HepG2 (cell line): Measurements from ENCODE around the gene GNMT. TPM values are rescaled to one million over a fixed set of nuclear protein-coding genes. Genes with fewer than 3 reads are reported as not detected.
A peak's percentile ranks its signal among the peaks of the same experiment; 100 is the strongest.

Source experiments
- ATAC-seq: fragments of 200-7000 bp; cut with Tn5 transposase; 3 replicates; pipeline ENCODE4 v1.9.1; 2020; ENCODE audit warnings: mild to moderate bottlenecking, moderate library complexity
- BruUV-seq: library from RNA; stranded (reverse); fragments of 400-500 nt; replicated peaks from 2 replicates; lab custom pipeline; 2021; lab: Mats Ljungman, UMichigan
- CTCF ChIA-PET: fragments of 300-600 bp; formaldehyde crosslinking; extraction: SDS; loops from one replicate; lab custom pipeline; 2021; ENCODE audit warnings: low total read pairs, inconsistent platforms, low intra/inter-chr PET ratio; lab: Yijun Ruan, JAX
- POLR2A ChIA-PET: fragments of 350-600 bp; sonication (Branson Sonifier 250); formaldehyde crosslinking; loops from one replicate; lab custom pipeline; 2020; ENCODE audit warnings: antibody characterized with exemption, inconsistent platforms; lab: Yijun Ruan, JAX
- DNase-seq: peaks from one replicate; pipeline ENCODE4 v3.0.0-alpha.2; 2015; ENCODE audit warnings: low spot score
- FAIRE-seq: peaks from 3 replicates; lab custom pipeline; 2011; peaks lifted over from hg19 to GRCh38; lab: Jason Lieb, UNC
- H2AFZ ChIP-seq: one replicate; pipeline ENCODE4 v1.6.1; 2011; ENCODE audit warnings: low read length, inconsistent platforms
- H3K27ac ChIP-seq: fragments of 300-600 bp; 3 replicates; pipeline ENCODE4 v1.8.0; 2011; ENCODE audit warnings: mixed run types, mild to moderate bottlenecking, mixed read lengths, low read length, inconsistent platforms; ENCODE audit not compliant: insufficient read depth; ENCODE audit errors: extremely low read length
- H3K27me3 ChIP-seq, 2 experiments: fragments of 200-600 bp in 1 of 2; 2 replicates in 1 of 2; 3 replicates in 1 of 2; pipeline versions ENCODE4 v1.6.0 to v1.8.0; 2011; ENCODE audit warnings: low read length in 2 of 2, mild to moderate bottlenecking in 2 of 2, moderate library complexity in 2 of 2, inconsistent platforms in 1 of 2; ENCODE audit not compliant: insufficient read depth in 2 of 2, control insufficient read depth in 1 of 2
- H3K36me3 ChIP-seq, 2 experiments: fragments of 200-600 bp in 1 of 2; replicated peaks in 1 of 2; 2 replicates in 1 of 2; 3 replicates in 1 of 2; pipeline versions ENCODE4 v1.5.1 to v1.8.0; 2011; ENCODE audit warnings: low read length in 2 of 2, inconsistent platforms in 1 of 2; ENCODE audit not compliant: insufficient read depth in 2 of 2, control insufficient read depth in 1 of 2
- H3K4me1 ChIP-seq: 2 replicates; pipeline ENCODE4 v1.5.1; 2012; ENCODE audit warnings: low read length, inconsistent platforms; ENCODE audit not compliant: insufficient read depth
- H3K4me2 ChIP-seq: 2 replicates; pipeline ENCODE4 v1.6.0; 2011; ENCODE audit warnings: low read depth, low read length, inconsistent platforms
- H3K4me3 ChIP-seq, 3 experiments: fragments of 200-600 bp in 1 of 3; sonication (generic), shearing (Covaris generic) in 1 of 3; replicated peaks in 1 of 3; 2 replicates each; pipeline ENCODE4 v1.5.1; 2011 to 2016; ENCODE audit warnings: low read length in 3 of 3, inconsistent platforms in 2 of 3, low read depth in 2 of 3, mild to moderate bottlenecking in 2 of 3, control low read depth in 1 of 3, mixed read lengths in 1 of 3; ENCODE audit not compliant: insufficient read depth in 1 of 3
- H3K79me2 ChIP-seq: one replicate; pipeline ENCODE4 v1.6.1; 2011; ENCODE audit warnings: low read length, inconsistent platforms; ENCODE audit not compliant: insufficient read depth
- H3K9ac ChIP-seq: 2 replicates; pipeline ENCODE4 v1.6.0; 2011; ENCODE audit warnings: mild to moderate bottlenecking, low read depth, low read length, inconsistent platforms; ENCODE audit not compliant: insufficient read depth
- H3K9me3 ChIP-seq: 2 replicates; pipeline ENCODE4 v1.5.1; 2012; ENCODE audit warnings: mild to moderate bottlenecking, low read length
- H4K20me1 ChIP-seq: 2 replicates; pipeline ENCODE4 v1.6.0; 2011; ENCODE audit warnings: inconsistent platforms, mild to moderate bottlenecking, low read length, moderate library complexity; ENCODE audit not compliant: insufficient read depth
- ARHGAP35 ChIP-seq: sonication (generic); formaldehyde crosslinking; IDR thresholded peaks from 2 replicates; pipeline ENCODE4 v1.9.0; 2022; ENCODE audit warnings: mild to moderate bottlenecking, inconsistent platforms, moderate library complexity, missing genetic modification reagents, borderline replicate concordance
- CBFB ChIP-seq: sonication (generic); formaldehyde crosslinking; IDR thresholded peaks from 2 replicates; pipeline ENCODE4 v1.4.0; 2020; ENCODE audit warnings: missing genetic modification reagents
- CC2D1A ChIP-seq: sonication (generic); formaldehyde crosslinking; IDR thresholded peaks from 2 replicates; pipeline ENCODE4 v1.8.1; 2023; ENCODE audit warnings: mild to moderate bottlenecking, missing genetic modification reagents
- CHD4 ChIP-seq: fragments of 200-600 bp; sonication (generic); IDR thresholded peaks from 2 replicates; pipeline ENCODE4 v1.7.0; 2017; ENCODE audit warnings: mild to moderate bottlenecking, low read length, borderline replicate concordance
- ETS1 ChIP-seq: sonication (generic); formaldehyde crosslinking; IDR thresholded peaks from 2 replicates; pipeline ENCODE4 v1.4.0; 2020; ENCODE audit warnings: missing genetic modification reagents
- FOXA3 ChIP-seq: IDR thresholded peaks from 2 replicates; pipeline ENCODE4 v1.6.1; 2016; ENCODE audit warnings: missing genetic modification reagents, missing compliant biosample characterization
- FOXO1 ChIP-seq: sonication (generic); formaldehyde crosslinking; IDR thresholded peaks from 2 replicates; pipeline ENCODE4 v1.4.0; 2020; ENCODE audit warnings: missing genetic modification reagents
- KDM5B ChIP-seq: sonication (generic); formaldehyde crosslinking; IDR thresholded peaks from 2 replicates; pipeline ENCODE4 v1.4.0; 2020; ENCODE audit warnings: missing genetic modification reagents, mild to moderate bottlenecking, borderline replicate concordance
- NAIF1 ChIP-seq: sonication (generic); formaldehyde crosslinking; IDR thresholded peaks from 2 replicates; pipeline ENCODE4 v1.5.0; 2020; ENCODE audit warnings: mild to moderate bottlenecking, missing genetic modification reagents, borderline replicate concordance
- NR1H2 ChIP-seq: sonication (generic); formaldehyde crosslinking; IDR thresholded peaks from 2 replicates; pipeline ENCODE4 v1.8.1; 2022; ENCODE audit warnings: low read depth, missing genetic modification reagents, borderline replicate concordance
- REXO4 ChIP-seq: sonication (generic); formaldehyde crosslinking; IDR thresholded peaks from 2 replicates; pipeline ENCODE4 v1.8.0; 2022; ENCODE audit warnings: missing genetic modification reagents, mild to moderate bottlenecking, borderline replicate concordance
- SMC3 ChIP-seq: IDR thresholded peaks from 2 replicates; pipeline ENCODE4 v1.6.1; 2011; ENCODE audit warnings: low read length, improper control_type of control experiment
- TFDP1 ChIP-seq: IDR thresholded peaks from 2 replicates; pipeline ENCODE4 v1.6.1; 2016; ENCODE audit warnings: missing compliant biosample characterization, missing genetic modification reagents, borderline replicate concordance
- ZNF101 ChIP-seq: sonication (generic); formaldehyde crosslinking; IDR thresholded peaks from 2 replicates; pipeline ENCODE4 v1.4.0; 2020; ENCODE audit warnings: mild to moderate bottlenecking, low read depth, missing genetic modification reagents, borderline replicate concordance
- ZNF605 ChIP-seq: sonication (generic); formaldehyde crosslinking; IDR thresholded peaks from 2 replicates; pipeline ENCODE4 v1.8.0; 2022; ENCODE audit warnings: mild to moderate bottlenecking, missing genetic modification reagents
- ZNF615 ChIP-seq: sonication (generic); formaldehyde crosslinking; IDR thresholded peaks from 2 replicates; pipeline ENCODE4 v1.5.0; 2020; ENCODE audit warnings: mild to moderate bottlenecking, missing genetic modification reagents, borderline replicate concordance
- WGBS: methylation state at CpG from one replicate; pipeline ENCODE4 v1.1.6; 2017; ENCODE audit warnings: low lambda C conversion rate; 5-methylcytosine and 5-hydroxymethylcytosine counted together
- in situ Hi-C: cut with HindIII; loops from 2 replicates; pipeline ENCODE4 v1.10.0; 2017; ENCODE audit warnings: low pct_unique_long_range_greater_than_20kb; ENCODE audit not compliant: extremely low pct_ligation_motif_present
- intact Hi-C: fragments of 100-400 bp; cut with micrococcal nuclease; formaldehyde crosslinking; loops from one replicate; pipeline ENCODE4 v1.10.0; 2022; ENCODE audit not compliant: unreplicated experiment
- polyA plus RNA-seq, 8 experiments: library from polyadenylated mRNA; depleted of rRNA in 3 of 8; stranded (reverse) in 7 of 8; unstranded in 1 of 8; fragments of >200 nt; fragmentation: Illumina TruSeq in 4 of 8; extraction: Trizol in 4 of 8; gene quantifications; 2 replicates each; pipeline versions ENCODE4 v1.2.1 to v1.2.3, GENCODE V29; 2011 to 2016; ENCODE audit warnings: low read depth in 4 of 8, missing spikeins in 1 of 8, mixed read lengths in 1 of 8; ENCODE audit not compliant: insufficient read depth in 1 of 8
- total RNA-seq, 5 experiments: library from RNA; depleted of rRNA; stranded (reverse); fragments of >200 nt; fragmentation: Illumina TruSeq; extraction: Trizol; gene quantifications; 2 replicates each; pipeline ENCODE4 v1.2.3, GENCODE V29; 2016; ENCODE audit warnings: low read depth in 1 of 5

Gene GNMT
- total and polyA plus RNA-seq, 2 of the 13 experiments (the other 11 are each of a cell fraction or from before 2014, with no cell fraction given) = 2.8 to 7.0 TPM

- WGBS = 96% methylated on average over 9 of the region's 9 CpGs
- in situ Hi-C loops = no loop called here
- ChIA-PET POLR2A (interaction anchor here (0.6 kb wide), 1 partner anchor 14 kb away, joined by 3 read pairs; the partner anchor contains the start of gene RRP36), CTCF (interaction anchor here (1.4 kb wide), 1 partner anchor 123 kb away, joined by 3 read pairs; no protein-coding TSS in a partner anchor)
- TF ChIP-seq ZNF605 (no peak), KDM5B (no peak), FOXA3 (CRISPR knock-in tag) (no peak), REXO4 (CRISPR knock-in tag) (no peak), CBFB (no peak), NAIF1 (CRISPR knock-in tag) (no peak), ZNF101 (CRISPR knock-in tag) (no peak)
- H2AFZ ChIP-seq = no peak overlapping the region
- H3K9me3 ChIP-seq = no peaks in the 10 kb centered on the region
- H3K4me3 ChIP-seq = no peak overlapping the region
- H3K4me1 ChIP-seq = peaks cover 4% of the 10 kb centered on the region; the same call in 1 of the 2 replicates
- H3K27me3 ChIP-seq = no peaks in the 10 kb centered on the region
- H3K27ac ChIP-seq = no peak overlapping the region
- H3K36me3 ChIP-seq = peaks cover 29 to 73% of the 10 kb centered on the region in 2 experiments
- DNase-seq (no peak), ATAC-seq (no peak), FAIRE-seq (no peak)
- no peak overlapping the region for H3K9ac ChIP-seq
- no peaks in the 10 kb centered on the region for H4K20me1 ChIP-seq
- no peak overlapping the region for H3K4me2 ChIP-seq
- H3K79me2 ChIP-seq = no peaks in the 10 kb centered on the region
- intact Hi-C loops = no loop called here
- BruUV-seq = no TSS peak
Measured at GRCh38 chr6:43007126-43007525, 46.6 kb downstream of the GNMT start.

GRCh38 chr6:43009124-43009523 is 48.6 kb downstream of the GNMT start:
- H3K36me3 ChIP-seq = peaks cover 29 to 69% of the 10 kb centered on the region in 2 experiments
- ChIA-PET POLR2A (interaction anchor here (0.8 to 4.9 kb wide), 2 partner anchors 25 to 40 kb away, joined by 3 to 22 read pairs; partner anchors contain the start of gene PPP2R5D), CTCF (interaction anchor here (1.0 to 1.6 kb wide), 2 partner anchors 121 to 135 kb away, joined by 4 to 6 read pairs; no protein-coding TSS in a partner anchor)
- H3K9me3 ChIP-seq = no peaks in the 10 kb centered on the region
- no peak overlapping the region for H3K9ac ChIP-seq
- ATAC-seq = peak; percentile 12; the same call in 2 of the 3 replicates
- 67% methylated on average over 6 of the region's 6 CpGs for WGBS
- H3K79me2 ChIP-seq = peaks cover 13% of the 10 kb centered on the region
- in situ Hi-C loops (no loop called here), intact Hi-C loops (loop anchor here (1.0 kb wide), 2 partner anchors 26 to 134 kb away; no protein-coding TSS in a partner anchor)
- H3K4me1 ChIP-seq = peaks cover 14% of the 10 kb centered on the region
- no peaks in the 10 kb centered on the region for H4K20me1 ChIP-seq
- no peaks in the 10 kb centered on the region; a peak in 1 of 5 replicates for H3K27me3 ChIP-seq
- no peak overlapping the region for H3K27ac ChIP-seq
- no peak overlapping the region for H3K4me3 ChIP-seq
- H3K4me2 ChIP-seq = no peak overlapping the region
- DNase-seq = peak; percentile 49
- BruUV-seq = no TSS peak
- H2AFZ ChIP-seq = no peak overlapping the region
- FAIRE-seq = peak; percentile 85
- no peak for TF ChIP-seq TFDP1 (CRISPR knock-in tag)
- TF ChIP-seq ZNF605 = 0 out of 2 replicates have a peak, but pooled peaks have one; percentile 43
- TF ChIP-seq ZNF615 = 0 out of 2 replicates have a peak, but pooled peaks have one; percentile 44
- no peak for TF ChIP-seq ARHGAP35 (CRISPR knock-in tag)
- no peak for TF ChIP-seq CHD4
- no peak for TF ChIP-seq FOXO1 (CRISPR knock-in tag)
- TF ChIP-seq NR1H2 (CRISPR knock-in tag) = no peak
- TF ChIP-seq CC2D1A = no peak
- no peak for TF ChIP-seq ETS1 (CRISPR knock-in tag)
- TF ChIP-seq SMC3 = peak; percentile 88
